Activated T-helper 9 cell treated with anti-CD3 and anti-CD28 coated beads, Interleukin-2, amount 50 U/mL, for 16 hours (primary cell): ENCODE results near the gene DGAT2.

Experiments used
- DNase-seq: peaks from one replicate; pipeline ENCODE4 v3.0.0-alpha.2; 2020; ENCODE audit warnings: low read depth

The DGAT2 gene

DNA sequence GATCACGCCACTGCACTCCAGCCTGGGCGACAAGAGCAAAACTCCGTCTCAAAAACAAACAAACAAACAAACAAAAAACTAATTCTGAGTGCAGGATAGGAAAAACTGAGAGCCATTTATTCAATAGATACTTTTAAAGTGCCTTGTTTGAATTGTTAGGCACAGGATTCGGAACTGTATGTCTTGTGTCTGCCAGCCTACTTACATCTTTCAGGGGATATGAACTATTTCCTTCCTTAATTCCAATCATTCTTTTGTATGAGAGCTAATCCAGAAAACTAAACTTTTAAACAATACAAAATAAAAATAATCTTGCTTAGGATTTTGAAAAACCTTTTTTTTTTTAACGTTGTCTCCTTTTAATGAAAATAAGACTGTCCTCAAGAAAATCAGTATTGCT is 59.0 kb downstream of the DGAT2 start:
- DNase-seq: no peak

DNA sequence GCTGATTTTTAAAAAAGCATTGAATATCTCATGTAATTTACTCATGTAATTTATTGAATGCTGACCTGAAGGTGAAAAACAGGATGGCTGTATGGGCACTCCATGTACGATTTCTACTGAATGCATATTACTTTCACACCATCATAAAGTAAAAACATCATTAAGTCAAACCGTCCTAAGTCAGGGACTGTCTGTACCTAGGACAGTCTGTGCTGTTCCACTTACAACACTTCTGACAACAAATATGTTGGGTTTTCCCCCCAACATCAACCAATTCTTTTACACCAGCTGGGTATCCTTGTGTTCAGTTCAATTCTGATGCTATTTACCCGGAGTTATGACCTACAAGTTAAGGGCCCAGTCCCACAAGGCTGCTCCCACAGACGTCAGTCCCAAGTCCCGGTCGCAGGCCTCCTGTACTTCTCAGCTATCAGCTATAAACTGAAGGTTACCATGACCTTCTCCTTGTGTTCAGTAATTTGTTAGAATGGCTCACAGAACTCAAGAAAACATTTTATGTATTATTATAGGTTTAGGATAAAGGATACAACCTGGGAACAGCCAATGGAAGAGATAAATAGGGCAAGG is 63.4 kb downstream of the DGAT2 start:
- no peak for DNase-seq

DNA sequence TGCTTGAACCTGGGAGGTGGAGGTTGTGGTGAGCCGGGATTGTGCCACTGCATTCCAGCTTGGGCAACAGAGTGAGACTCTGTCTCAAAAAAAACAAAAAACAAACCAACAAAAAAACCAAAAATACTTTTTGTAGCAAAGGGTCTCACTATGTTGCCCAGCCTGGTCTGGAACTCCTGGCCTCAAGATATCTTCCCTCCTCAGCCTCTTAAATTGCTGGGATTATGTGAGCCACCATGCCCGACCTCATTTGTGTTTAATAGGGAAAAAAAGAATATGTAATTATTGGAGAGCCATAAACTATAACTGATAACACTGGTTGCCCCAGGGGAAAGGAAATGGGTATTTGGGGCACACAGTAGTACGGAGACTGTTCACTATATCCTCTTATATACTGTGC is 66.2 kb downstream of the DGAT2 start:
- DNase-seq: no peak

- DNase-seq: no peak
Measured at GRCh38 chr11:75836417-75836816, 67.8 kb downstream of the DGAT2 start.

GRCh38 chr11:75839851-75840250 is 71.3 kb downstream of the DGAT2 start:
- DNase-seq: no peak

DNA sequence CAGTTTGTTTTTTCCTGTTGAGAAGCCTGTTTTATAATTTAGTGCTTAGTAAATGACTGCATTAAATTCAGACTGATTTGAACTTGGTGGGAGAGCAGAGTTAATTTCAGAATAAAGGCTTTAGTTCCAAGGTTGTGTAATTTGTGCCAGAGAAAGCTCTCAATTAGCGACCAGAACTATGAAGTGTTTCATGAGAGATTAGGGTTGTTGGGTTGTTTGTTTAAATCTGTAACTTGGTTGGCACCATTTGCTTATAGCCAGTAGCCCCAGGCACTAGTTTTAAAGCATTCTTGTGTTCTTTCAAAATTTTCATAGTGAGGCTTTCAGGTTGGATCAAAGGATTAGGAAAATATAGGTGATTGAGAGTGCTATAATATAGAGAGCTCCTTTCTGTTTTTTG is 71.9 kb downstream of the DGAT2 start:
- DNase-seq: no peak

DNA sequence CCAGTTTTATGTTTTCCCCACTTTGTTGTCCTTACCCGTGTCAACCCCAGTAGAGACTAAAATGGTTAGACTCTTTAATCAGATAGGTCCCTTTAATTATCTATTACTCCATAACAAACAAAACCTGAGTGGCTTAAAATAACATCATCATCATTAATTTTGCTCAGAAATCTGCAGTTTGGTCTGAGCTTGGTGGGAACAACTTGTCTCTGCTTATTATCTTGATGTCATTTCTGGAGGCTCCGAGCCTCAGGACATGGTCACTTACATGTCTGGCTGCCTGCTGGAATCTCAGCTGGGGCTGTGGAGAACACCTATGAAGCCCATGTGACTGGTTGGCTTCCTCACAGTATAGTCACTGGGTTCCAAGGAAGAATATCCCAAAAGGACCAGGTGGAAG is 73.2 kb downstream of the DGAT2 start:
- DNase-seq: no peak

DNA sequence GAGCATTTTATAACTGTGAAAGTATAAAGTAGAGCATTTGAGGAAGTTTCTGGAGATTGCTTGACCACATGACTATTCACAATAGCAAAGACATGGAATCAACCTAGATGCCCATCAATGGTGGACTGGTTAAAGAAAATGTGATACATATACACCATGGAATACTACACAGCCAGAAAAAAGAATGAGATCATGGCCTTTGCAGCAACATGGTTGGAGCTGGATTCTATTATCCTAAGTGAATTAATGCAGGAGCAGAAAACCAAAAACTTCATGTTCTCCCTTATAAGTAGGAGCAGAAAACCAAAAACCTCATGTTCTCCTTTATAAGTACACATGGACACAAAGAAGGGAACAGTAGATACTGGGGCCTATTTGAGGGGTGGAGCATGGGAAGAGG is 76.7 kb downstream of the DGAT2 start:
- no peak for DNase-seq

GRCh38 chr11:75849894-75850293 is 81.3 kb downstream of the DGAT2 start:
- no peak for DNase-seq

DNA sequence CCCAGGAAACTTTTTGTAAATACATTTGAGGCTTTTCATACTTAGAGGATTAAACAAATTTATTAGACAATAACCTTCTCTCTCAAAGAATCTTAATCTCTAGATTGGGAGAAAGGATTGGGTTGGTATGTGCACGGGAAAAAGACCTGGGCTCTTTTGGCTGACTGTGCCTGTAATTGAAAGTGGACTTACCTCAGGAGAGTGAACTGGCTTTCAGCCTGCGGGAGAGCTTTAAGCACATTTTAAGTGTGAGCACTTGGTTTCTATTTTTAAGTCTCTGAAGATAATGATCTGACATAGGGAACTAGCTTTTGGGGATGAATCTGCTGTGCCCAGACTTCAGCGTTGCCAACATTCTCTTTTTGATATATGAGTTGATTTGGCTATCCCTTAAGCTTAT is 82.2 kb downstream of the DGAT2 start:
- DNase-seq: no peak
